NCI-H2081 (cell line): Measurements from ENCODE around the gene SRGN.
"Not testable (repeated sequence)": the region's sequence is repeated elsewhere in the genome, so short reads cannot be mapped to it uniquely, and the experiment has no call there.

ENCODE experiments used
- DNase-seq, 2 experiments: peaks; one replicate each; lab custom pipeline; 2025; lab: John Stamatoyannopoulos, UW

SRGN gene, protein sequence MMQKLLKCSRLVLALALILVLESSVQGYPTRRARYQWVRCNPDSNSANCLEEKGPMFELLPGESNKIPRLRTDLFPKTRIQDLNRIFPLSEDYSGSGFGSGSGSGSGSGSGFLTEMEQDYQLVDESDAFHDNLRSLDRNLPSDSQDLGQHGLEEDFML

DNA sequence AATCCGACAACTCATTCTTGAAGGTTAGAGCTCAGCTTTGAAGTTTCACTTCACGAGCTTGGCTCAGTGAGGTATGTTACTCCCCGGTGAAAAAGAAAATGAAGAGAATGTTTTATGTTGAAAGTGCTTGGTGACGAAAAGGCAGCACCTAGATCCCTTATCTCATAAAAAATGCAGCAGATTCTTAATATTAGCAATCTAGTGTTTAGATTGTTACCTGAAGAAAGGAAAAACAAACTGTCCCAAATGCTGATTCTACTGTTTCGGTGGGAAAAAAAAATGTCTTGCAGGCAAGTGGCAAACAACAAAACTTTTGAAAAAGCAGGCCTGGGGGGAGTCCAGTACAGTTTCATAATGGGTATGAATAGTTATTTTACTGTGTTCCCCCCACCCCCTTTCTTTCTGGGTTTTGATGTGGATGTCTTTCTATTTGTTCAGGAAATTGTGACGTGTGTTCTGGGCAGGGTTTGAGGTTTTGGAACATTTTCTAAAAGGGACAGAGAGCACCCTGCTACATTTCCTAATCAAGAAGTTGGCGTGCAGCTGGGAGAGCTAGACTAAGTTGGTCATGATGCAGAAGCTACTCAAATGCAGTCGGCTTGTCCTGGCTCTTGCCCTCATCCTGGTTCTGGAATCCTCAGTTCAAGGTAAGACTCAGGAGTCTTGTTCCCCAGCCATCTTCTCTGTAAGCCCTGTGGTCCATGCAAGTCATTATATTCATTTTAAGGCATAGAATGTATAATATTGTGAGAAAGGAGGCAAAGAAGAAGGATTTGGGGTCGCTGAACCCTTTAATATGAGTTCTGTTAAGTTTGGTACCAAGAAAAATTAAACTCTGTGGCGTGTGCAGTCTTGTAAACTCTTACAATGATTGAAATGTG lies at the start of gene SRGN:
Gene SRGN (plus strand): TSS at position 514 of the 881 bp plus-strand sequence. CDS start 55 bp downstream, at position 569.
- no peak for DNase-seq

DNA sequence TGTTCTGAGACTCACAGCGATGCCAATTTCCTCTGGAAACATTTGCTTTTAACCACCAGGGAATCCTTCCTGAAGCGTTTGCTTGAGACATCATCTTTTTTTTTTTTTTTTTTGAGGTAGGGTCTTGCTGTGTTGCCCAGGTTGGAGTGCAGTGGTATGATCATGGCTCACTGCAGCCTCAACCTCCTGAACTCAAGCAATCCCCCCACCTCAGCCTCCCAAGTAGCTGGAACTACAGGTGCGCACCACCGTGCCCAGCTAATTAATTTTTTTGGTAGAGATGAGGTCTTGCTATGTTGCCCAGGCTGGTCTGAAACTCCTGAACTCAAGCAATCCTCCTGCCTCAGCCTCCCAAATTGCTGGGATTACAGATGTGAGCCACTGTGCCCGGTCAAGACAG lies 47.0 kb upstream of the SRGN start:
- DNase-seq = not testable (repeated sequence)

DNA sequence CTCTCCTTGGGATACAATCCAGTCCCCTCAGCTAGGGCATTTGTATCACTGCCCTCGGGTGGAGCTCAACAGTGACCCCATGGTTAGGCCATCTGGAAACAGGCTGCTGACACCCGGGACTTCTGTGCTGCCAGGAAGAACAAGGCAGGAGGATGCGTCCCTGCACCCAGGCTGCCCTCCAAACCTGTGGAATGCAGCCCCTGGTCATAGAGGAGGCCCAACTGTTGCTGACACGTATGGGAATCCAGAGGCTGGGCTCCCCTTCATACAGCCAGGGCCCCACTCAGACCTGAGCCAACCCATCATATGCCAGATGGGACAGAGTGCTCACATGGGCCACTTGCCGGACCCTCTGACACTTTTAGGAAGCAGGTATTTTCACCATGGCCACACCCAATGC lies 45.5 kb upstream of the SRGN start:
- DNase-seq = no peak

DNA sequence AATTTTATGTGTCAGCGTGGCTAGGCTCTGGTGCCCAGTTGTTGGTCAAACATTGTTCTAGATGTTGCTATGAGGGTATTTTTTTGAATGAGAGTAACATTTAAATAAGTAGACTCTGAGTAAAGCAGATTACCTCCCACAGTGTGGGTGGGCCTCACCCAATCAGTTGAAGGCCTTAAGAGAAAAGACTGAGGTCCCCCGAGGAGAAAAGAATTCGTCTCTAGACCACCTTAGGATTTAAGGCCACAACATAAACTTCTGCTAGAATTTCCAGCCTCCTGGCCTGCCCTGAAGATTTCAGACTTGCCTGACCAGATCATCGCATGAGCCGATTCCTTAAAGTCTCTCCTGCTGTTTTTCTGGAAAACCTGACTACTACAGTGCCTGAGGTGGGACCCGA lies 45.1 kb upstream of the SRGN start:
- no peak for DNase-seq

DNA sequence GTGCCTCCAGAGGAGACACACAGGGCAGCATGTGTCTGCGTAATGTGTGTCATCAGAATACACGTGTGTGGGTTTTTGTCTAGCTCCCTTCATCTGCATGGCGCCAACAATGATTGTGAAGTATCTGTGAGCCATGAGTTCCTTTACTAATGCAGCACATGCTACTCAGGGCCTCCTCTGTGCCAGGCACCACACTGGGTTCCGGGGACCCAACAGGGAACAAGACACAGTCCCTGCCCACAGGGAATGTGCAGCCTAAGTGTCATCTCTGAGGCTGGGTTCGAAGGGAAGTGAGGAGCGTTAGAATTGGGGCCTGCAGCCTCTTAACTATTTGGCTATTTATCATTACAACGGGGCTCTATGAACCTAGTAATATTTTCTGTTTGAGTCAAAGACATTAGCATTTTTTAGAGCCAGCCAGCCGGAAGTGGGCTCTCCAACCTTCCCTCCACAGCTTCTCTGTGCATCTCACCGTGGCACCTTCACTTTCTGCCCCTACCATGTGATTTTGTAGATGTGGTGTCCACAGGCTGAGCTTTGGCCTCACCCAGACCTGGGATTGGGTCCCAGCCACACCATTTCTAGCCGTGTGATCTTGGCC lies 43.9 kb upstream of the SRGN start:
- no peak for DNase-seq

DNA sequence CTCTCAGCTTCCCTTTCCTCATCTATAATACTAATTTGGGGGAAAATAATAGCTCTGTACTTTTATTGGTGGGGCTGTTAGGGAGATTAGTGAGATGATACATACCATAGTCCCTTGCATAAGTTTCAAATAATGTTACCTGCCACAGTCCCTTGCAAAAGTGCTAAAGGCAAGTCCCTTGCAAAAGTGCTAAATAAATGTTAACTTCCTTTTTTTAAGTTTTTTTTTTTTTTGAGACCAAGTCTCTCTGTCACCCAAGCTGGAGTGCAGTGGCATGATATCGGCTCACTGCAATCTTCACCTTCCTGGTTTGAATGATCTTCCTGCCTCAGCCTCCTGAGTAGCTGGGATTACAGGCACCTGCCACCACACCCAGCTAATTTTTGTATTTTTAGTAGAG lies 43.4 kb upstream of the SRGN start:
- DNase-seq = no peak

DNA sequence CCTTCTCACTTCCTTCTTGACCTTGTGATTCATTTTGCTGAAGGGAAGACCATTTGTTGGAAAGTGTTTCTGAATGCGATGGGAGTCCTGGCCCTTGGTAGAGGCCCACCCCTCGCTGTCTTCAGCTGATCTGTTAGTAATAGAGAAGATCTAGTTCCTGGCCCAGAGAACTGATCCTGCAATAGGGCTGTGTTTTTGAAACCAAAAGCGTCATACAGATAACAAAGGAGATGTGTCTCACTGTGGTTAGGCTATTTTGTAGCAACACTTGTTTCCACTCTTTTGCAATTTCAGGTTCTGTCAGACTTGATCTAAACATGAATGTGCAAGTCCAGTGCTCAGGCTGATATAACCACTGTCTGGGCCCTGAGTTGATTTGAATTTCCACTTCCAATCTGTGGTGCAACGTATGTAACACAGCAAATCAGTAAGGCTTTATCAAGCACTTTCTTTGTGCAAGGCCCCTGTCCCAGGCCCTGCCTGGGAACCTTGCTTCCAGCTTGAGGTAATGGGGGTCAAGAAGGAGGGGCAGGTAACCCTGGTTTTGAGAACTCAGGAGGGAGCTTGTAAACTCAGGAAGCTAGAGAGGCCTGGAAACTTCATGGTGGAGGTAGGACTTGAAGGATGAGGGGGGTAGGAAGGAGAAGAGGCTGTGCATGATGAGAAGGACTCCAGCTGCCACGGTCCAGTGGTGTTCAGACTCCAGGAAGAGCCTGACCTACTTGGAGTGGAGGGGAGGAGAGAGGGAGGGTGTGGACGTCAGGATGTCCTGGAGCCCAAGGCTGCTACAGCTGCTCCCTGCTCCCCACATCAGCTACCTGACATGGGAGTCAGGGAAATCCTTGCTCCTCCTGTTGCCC lies 42.2 kb upstream of the SRGN start:
- DNase-seq = no peak

DNA sequence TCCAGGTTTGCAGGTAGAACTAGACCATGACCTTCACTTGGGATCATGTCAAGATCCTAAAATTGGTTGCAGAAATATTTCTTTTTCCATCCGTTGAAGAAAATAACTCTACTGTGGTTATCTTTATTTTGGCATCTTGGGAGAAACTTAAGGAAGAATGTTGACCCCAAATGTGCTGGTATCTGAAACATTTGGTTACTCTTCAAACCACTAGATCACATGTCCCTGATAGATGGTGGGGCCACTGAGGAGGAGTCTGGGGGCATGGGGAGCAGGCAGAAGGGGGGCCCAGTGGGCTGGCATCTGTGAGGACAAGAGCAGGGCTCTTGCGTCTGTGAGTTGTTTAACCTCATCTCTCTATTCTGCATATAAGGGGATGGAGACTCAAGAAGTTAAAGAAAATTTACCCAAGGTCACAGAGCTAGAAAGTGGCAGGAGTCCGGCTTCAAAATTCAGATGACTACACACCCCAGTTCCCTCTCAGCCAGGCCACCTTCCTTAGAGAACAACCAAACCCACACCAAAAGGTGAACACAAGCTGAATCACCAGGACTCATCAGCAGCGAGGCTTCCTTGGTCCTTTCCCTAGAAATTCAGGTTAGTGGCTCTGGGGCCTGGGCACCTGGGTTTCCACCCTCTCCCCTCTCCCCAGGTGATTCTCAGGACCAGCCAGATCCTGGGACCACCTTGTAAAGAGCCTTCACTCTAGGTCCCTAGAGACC lies 40.6 kb upstream of the SRGN start:
- no peak for DNase-seq

DNA sequence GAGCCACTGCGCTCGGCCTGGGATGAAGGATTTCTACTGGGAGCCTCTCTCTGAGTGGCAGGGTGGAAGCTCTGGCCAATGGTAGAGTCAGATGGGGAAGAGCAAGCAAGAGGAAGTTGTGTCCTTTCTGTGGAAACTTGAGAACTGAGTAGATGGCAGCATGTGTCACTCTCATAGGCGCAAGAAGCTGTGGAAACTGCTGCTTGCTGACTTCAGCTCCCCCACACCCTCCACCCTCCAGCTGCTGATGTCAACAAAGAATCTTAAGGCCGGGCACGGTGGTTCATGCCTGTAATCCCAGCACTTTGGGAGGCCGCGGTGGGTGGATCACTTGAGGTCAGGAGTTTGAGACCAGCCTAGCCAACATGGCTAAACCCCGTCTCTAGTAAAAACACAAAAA lies 39.8 kb upstream of the SRGN start:
- no peak for DNase-seq

DNA sequence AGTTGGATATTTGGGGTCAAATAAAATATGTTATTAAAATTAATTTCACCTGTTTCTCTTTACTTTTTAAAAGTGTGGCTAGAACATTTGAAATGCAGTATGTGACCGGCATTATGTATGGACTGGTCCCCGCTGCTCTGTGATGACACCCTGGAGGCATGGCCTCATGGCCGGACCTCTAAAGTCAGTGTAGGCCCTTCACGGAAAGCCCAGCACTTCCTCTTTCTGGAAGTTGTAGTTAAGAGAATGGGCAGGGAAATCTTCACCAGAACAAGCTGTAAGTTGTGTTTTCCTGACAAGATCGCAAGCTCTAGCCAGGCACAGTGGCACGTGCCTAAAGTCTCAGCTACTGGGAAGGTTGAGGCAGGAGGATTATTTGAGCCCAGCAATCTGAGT lies 38.3 kb upstream of the SRGN start:
- no peak for DNase-seq

DNA sequence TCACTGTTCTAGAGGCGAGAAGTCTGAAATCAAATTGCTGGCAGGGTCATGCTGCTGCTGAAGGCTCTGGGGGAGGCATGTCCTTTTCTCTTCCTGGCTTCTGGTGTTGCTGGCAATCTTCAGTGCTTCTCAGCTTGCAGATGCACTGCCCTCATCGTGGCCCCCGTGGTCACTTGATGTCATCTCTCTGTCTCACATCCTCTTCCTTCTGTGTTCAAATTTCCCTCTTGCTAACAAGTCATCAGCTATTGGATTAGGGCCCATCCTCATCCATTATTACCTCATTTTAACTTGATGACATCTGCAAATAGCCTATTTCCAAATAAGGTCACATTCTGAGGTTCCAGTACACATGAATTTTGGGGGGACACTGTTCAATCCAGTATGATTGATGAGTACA lies 36.6 kb upstream of the SRGN start:
- DNase-seq = no peak

DNA sequence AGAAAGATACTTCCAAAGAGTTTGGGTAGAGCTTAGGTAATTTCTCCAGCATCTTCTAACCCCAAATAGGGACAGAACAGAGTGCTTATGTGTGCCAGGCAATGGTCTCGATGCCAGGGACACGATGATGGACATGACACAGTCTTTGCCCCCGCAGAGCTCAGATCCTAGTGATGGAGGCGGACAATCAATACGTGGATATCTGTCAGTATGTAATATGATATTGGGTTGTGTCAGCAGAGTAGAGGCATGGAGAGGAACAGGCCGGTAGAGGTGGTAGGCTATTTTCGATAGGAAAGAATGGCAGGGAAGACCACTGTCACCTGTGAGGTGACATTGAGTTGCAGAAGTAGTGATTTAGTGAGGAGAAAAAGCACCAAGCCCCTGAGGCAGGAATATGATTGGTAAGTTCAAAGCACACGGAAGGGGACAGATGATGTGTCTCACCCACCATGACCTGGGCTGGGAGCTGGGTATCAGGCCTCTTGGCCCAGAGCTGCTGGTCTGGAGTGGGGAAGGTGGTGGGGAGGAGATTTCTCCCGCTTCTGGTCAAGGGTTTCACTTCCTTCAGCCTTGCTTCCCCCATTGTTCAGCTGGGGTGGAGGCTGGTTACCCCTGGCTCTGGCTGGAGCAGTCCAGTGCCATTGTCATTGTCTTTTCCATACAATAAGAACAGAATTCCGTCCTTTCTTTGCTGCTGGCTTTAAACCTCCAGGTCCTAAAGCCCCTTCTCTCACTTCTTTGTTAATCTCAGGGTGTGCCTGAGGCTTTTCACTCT lies 36.0 kb upstream of the SRGN start:
- DNase-seq = no peak

DNA sequence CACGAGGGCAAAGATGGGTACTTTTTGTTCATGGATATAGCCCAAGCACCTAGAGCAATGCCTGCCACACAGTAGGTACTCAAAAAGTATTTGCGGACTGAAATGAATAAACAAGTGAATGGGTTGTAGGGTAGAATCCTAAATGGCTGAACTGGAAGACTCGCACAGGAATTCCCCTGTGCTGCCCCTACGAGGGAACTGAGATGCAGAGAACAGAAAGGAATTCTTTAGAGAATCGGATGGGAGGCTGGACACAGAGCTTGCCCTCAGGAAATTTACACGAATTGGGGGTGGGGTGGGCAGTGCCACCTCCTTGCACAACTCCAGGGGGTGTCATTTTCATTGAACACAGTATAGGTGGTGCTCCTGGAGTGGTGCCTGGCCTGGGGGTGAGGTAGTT lies 35.2 kb upstream of the SRGN start:
- no peak for DNase-seq

DNA sequence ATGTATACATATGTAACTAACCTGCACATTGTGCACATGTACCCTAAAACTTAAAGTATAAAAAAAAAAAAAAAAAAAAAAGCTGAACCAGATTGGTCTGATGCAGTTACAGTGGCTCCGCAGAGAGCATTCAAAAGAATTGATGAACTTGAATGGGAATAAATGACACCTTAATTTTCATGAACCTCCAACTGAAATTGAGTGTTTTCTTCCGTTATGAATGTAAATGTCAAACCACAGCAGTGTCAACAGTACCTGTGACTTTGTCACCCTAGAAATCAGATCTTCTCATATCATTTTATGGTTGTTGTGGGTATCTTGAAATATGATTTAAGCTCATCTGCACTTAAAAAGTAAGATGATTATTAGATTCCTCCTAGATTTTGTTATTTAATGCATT lies 32.7 kb upstream of the SRGN start:
- DNase-seq = no peak

DNA sequence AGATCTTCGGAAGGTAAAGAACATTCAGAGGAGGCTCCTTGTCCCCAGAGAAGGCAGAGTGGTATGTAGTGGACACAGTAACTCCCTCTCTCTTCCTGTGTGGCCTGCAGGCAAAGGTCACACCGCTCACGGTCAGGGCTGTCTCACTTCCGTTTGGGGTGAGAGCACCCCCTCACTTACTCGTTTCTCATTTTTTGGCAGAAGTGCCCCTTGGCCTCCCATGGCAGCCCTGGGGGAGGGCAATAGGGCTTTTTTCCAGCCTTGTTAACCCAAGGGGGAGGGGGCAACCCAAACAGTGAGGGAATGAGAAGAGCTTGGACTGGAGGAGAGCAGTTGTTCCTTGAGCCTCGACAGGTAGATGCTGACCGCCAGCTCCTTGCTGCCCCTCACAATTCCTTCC lies 31.8 kb upstream of the SRGN start:
- no peak for DNase-seq

DNA sequence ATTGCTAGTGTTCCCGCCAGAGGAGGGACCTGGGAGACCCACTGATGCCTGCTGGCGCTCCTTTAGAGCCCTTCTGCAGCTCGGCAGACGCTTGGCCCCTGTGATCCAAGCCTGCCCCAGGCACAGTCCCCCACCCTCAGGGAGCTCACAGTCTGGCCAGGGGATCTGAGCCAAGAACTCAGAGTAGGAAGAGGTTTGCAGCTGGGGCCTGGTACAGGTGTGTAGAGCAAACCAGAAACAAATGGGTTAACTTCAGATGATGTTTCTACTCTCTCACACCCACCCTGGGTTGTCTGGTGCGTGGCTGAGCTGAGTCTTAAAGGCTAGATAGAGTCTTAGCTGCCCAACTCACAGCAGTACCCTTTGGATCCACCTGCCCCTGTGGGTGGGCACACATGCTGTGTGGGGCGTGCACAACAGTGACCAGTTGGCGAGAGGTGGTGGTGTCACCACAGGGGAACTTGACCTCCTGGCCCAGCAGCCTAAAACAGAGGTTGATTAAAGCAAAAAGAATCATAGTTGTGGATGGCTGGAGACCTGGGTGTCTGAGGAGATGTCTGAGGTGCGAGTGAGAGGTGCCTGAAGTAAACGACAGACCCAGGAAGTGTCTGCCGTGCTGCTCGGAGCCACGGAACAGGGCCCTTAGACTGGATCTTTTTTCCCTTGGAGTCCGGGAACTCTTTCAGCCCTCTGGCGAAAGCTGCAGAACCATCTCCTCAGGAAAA lies 31.2 kb upstream of the SRGN start:
- DNase-seq = no peak

DNA sequence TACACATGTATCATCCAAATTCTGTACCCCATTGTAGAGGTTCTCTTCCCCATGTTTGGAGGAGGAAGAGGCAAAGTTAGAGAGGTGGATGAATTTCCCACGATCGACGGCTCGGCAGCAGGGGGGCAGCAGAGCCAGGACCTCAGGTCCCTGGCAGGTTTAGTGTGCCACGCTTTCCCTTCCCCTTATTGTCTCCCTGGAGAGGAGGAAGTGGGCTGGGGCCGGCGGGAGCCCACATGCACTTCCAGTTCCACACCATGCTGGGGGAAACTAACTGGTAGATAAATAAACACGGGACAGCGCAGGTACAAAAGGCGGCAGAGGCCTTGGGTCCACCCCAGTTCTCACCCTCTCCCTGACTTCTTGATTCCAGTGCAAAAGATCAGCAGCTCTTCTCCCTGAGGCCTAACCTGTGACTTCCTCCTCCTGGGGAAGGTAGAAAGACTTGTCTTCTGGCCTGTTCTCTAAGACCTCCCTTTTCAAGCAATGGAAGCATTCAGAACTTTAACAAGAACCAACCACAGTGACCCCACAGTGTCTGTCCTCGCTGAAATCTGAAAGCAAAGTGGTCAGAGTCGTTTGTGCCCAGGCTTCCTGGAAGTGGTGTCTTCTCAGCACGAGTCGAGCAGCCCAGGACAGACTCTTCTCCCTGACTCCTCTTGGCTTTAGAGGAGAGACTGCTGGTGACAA lies 30.5 kb upstream of the SRGN start:
- DNase-seq = no peak

DNA sequence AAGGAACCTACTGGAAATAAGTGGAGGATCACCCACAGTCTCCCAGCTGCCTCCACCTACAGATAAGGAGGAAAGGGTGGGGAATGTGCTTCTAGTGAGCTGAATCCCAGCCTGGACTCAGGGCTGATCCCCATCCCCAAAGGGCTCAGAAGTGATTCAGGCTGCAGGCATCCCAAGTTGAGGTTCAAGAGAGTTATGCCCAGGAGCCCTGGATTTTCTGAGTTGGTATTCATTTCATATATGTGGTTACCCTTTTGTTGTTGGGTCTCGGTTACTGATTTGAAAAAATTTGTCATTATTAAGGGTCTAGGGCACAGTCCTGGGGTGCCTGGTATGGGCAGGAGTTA lies 30.0 kb upstream of the SRGN start:
- DNase-seq = no peak

DNA sequence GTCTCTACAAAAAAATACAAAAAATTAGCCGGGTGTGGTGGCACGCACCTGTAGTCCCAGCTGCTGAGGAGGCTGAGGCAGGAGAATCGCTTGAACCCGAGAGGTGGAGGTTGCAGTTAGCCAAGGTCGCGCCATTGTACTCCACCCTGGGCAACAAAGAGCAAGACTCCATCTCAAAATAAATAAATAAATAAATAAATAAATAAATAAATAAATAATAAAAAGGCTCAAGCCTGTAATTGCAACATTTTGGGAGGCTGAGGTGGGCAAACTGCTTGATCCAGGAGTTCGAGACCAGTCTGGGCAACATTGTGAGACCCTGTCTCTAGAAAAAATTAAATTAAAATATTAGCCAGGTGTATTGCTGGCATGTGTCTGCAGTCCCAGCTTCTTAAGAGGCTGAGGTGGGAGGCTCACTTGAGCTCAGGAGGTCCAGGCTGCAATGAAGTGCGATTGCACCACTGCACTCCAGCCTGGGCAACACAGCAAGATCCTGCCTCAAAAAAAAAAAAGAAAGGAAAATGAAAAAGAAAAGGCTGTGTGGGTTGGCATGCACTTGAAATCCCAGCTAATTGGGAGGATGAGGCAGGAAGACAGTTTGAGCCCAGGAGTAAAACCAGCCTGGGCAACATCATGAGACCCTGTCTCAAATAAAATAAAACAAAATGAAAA lies 27.6 kb upstream of the SRGN start:
- DNase-seq = no peak
